ENCODE data around the gene GPBAR1.

GPBAR1 gene

DNA sequence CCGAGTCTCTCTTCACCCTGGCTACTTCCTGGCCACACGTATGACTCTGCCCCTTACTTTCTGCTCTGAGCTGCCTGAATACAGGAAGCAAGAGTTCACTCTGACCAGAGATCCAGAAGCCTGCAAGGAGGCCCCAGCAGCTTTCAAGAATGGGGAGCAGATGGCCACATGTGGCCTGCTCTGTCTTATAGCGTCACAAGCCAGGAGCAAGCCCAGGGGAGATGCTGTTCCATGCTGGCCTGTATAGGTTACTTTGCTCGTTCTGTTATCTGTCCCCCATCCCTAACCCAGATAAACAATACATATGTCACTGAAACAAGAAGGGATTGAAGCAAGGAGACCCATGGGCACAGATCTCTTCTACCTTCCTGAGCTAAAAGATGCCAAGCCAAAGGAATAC lies 13.8 kb downstream of the GPBAR1 start:
- DNase-seq (ENCODE audit: low spot score): no peak
- TF ChIP-seq, protein P1, sequence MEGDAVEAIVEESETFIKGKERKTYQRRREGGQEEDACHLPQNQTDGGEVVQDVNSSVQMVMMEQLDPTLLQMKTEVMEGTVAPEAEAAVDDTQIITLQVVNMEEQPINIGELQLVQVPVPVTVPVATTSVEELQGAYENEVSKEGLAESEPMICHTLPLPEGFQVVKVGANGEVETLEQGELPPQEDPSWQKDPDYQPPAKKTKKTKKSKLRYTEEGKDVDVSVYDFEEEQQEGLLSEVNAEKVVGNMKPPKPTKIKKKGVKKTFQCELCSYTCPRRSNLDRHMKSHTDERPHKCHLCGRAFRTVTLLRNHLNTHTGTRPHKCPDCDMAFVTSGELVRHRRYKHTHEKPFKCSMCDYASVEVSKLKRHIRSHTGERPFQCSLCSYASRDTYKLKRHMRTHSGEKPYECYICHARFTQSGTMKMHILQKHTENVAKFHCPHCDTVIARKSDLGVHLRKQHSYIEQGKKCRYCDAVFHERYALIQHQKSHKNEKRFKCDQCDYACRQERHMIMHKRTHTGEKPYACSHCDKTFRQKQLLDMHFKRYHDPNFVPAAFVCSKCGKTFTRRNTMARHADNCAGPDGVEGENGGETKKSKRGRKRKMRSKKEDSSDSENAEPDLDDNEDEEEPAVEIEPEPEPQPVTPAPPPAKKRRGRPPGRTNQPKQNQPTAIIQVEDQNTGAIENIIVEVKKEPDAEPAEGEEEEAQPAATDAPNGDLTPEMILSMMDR (IDR thresholded peaks at IDR 0.05; ENCODE audit: borderline replicate concordance, control extremely low read depth, extremely low read depth, insufficient read depth, missing control alignments): no peak
- in situ Hi-C loops (cut with MboI; ENCODE audit: low sequenced_read_pairs, unreplicated experiment): no loop called here

DNA sequence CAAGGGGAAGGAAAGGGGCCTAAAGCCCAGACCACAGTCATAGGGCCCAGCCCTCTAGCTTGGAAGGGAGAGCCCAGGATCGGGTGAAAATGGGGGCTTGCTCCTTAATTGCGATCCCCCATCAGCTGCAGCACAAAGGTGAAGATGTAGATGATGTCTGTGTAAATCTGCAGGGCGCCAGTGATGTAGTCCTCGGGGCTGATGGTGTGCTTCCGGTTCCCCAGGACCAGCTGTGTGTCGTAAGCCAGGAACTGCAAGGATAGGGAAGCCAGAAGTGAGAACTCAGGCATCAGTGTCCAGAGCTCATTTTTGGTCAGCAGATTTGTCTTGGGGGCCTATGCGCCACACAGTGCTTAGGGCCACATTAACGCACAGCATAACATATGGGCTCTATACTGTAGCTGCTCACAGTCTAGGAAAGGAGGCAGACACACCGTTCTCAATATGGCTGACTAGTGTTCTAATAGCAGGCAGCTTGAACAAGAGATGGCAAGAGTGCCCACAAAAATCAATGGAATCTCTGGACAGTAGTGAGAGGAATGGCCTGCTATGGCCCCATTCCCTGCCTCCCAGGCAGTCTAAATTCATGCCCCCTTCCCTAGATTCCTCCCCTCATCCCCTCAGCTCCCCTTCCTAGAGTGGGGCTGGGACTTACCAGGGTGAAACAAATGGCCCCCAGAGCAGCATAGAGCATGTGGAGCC lies 14.7 kb downstream of the GPBAR1 start:
- in situ Hi-C loops (cut with MboI; ENCODE audit: low sequenced_read_pairs, unreplicated experiment): no loop called here

DNA sequence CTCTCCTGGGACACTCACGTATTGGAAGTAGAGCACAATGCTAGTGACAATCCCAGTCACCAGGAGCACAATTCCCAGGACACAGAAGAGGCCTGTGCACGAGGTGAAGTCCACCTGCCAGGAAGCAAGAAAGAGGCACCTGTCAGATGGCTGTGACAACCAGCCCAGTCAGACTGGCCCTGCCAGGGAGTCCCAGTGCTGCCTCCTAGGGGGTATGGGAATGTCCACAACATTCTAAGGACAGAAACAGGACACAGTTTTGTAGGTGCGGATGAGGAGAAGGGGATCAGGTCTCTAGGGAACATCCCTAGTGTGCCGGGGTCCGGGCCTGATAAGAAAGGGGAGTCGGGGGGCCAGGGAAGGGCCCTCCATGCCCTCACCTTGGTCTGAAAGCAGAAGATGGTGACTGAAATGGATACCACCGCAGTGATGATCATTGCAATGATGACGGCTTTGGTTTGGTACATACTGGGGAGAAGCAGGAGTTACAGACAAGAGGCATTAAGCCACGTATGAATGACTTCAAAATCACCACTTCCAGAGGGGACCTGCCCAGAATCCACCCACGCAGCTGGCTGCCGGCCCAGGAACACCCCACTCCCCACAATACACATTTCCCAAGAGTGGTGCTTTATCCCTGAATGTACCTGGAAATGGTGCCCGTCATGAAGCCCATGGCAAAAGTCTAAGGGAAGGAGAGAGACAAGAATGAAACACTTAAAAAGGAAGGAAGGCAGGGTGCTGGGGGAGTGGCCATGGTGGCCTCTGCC lies 16.4 kb downstream of the GPBAR1 start:
- in situ Hi-C loops (cut with MboI; ENCODE audit: low sequenced_read_pairs, unreplicated experiment): no loop called here
- TF ChIP-seq, protein P1 (IDR thresholded peaks at IDR 0.05; ENCODE audit: borderline replicate concordance, control extremely low read depth, extremely low read depth, insufficient read depth, missing control alignments): no peak
- DNase-seq (ENCODE audit: low spot score): no peak

More for the DNA sequence above, 14.7 kb downstream of the GPBAR1 start:
- DNase-seq (ENCODE audit: low spot score): no peak
- TF ChIP-seq, protein P1 (IDR thresholded peaks at IDR 0.05; ENCODE audit: borderline replicate concordance, control extremely low read depth, extremely low read depth, insufficient read depth, missing control alignments): no peak

DNA sequence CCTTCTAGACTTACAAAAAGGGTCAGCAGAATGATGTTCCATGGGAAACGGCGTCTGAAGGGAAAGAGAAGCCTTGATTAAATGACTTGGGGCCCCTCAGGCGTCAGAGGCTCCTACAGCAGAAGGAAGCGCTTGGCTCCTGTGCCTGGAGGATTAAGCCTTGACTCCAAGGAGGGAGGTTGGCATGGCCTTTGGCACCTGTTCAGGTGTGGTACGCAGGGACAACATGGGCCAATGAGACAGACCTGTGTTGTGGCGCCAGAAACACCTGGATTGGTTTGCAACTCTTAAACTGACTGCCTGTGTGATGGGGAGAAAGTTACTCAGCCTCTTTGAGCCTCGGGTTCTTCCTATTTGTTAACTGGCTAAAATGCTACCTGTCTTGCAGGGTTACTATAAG lies 17.1 kb downstream of the GPBAR1 start:
- no peak for DNase-seq (ENCODE audit: low spot score)
- TF ChIP-seq, protein P1 (IDR thresholded peaks at IDR 0.05; ENCODE audit: borderline replicate concordance, control extremely low read depth, extremely low read depth, insufficient read depth, missing control alignments): no peak
- in situ Hi-C loops (cut with MboI; ENCODE audit: low sequenced_read_pairs, unreplicated experiment): no loop called here

DNA sequence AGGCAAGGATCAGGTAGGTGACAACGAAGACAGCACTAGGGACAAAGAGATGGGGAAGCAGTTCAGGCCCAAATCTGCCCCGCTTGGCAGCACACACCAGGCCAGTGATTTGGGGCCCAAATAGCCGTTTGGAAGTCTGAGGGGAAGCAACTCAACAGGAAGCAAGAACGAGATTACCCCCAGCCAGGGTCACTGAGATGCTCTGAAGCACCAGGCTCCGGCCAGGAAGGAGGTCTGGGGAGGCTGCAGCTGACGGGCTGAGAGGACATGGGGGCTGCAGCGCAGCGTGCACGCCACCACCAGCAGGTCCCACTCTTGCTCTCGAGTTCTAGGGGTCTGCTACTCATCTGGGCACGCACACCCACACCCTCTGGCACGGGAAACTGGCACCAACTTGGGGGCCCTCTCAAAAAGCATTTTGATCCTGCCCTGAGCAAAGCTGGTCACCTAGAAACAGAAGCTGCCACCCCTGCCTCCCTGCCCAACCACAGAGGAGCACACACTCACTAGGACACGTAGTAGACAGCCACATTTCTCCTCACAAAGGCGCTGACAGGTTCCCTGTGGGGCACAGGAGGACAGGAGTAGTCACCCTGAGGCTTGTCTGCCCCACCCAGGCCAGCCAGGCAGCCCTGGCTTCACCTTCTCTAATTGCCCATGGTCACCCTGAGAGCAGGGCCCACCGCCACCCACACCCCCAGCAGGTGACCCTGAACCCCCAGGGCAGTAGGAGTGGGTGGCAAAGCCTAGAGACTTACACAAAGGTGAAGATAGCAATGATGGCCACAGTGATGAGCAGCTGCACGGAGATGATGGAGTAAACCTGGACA lies 17.9 kb downstream of the GPBAR1 start:
- no peak for DNase-seq (ENCODE audit: low spot score)
- in situ Hi-C loops (cut with MboI; ENCODE audit: low sequenced_read_pairs, unreplicated experiment): no loop called here
- TF ChIP-seq, protein P1 (IDR thresholded peaks at IDR 0.05; ENCODE audit: borderline replicate concordance, control extremely low read depth, extremely low read depth, insufficient read depth, missing control alignments): no peak

DNA sequence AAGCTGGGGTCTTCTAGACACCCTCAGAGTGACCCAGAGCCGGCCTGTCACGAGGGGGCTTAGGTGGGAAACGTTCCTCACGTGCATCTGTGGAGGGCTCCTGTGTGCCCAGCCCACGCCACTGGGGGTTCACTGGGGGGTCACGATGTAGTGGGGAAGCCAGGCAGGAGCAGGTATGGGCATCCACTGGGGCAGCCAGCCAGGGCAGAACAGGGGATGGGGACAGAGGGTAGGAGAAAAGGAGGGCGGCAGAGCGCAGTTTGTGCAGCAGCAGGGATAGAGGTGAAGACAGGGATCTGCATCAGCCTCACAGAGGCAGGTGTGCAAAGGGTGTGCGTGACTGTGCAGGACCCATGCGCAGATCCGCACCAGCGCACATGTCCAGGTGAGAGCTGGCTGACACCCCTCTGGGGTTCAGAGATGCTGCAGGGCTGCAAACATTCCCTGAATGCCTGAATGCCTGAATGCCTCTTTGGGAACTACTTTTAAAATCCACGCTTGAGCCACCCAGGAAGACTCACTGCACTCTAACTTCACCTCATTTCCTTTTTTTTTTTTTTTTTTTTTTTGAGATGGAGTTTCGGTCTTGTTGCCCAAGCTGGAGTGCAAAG lies 19.6 kb downstream of the GPBAR1 start:
- DNase-seq (ENCODE audit: low spot score): no peak
- TF ChIP-seq, protein P1 (IDR thresholded peaks at IDR 0.05; ENCODE audit: borderline replicate concordance, control extremely low read depth, extremely low read depth, insufficient read depth, missing control alignments): no peak
- in situ Hi-C loops (cut with MboI; ENCODE audit: low sequenced_read_pairs, unreplicated experiment): no loop called here
